HG03045 (cell line): ENCODE measurements around the gene SH3BGRL2.

Source experiments
- ATAC-seq: cut with Tn5 transposase; IDR thresholded peaks from one replicate; pipeline ENCODE4 v1.9.1; 2021; ENCODE audit warnings: mild to moderate bottlenecking, moderate library complexity; ENCODE audit not compliant: unreplicated experiment

SH3BGRL2 gene

DNA sequence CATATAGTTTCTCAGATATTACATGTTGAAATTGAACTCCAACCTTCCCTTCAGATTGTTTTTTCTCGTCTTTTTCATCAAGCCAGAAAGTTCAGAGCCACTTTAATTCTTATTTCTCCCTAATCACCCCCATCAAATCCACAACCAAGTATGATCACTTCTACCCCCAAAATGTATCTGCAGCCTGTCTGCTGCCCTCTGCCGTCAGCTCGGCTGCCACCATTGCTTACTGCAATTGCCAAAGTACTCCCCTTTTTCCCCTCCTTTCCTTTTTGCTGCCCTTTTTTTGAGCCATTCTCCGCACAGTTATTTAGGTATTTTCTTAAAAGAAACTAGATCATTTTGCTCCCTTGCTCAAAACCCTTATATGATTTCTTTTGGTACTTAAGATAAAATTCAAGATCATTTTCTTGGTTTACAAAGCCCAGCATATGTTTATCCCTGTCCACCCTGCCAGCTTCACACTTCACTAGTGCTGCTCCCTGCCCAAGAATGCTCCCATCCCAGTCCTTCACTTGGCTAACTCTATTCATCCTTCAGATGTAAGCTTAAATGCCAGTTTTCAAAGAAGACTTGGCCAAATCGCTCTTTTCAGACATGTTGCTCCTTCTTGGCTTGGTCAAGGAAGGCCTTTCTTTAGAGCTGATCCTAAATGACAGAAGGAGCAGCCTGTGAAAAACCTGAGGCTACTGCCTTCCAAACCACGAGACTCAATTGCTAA, 63.7 kb downstream of the SH3BGRL2 start:
- no peak for ATAC-seq

DNA sequence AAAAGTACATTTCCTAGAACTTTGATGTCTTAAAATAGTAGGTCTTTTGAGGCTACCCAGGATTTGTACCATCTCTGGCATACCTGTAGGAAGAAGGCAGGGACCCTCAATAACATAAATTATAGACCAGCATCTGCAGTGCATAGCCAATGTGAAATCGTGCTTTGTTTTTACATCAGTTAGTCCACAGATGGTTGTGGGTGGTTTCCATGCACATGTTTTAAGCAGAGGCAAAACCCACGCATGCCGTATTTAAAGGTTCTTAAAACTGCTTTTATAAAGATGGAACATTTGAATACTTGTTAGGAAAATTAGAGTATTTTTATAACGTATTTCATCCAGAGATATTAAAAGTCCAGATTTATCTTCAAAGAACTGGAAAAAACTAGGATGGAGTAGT, 66.3 kb downstream of the SH3BGRL2 start:
- no peak for ATAC-seq

GRCh38 chr6:79699606-79700005, 68.5 kb downstream of the SH3BGRL2 start:
- no peak for ATAC-seq

DNA sequence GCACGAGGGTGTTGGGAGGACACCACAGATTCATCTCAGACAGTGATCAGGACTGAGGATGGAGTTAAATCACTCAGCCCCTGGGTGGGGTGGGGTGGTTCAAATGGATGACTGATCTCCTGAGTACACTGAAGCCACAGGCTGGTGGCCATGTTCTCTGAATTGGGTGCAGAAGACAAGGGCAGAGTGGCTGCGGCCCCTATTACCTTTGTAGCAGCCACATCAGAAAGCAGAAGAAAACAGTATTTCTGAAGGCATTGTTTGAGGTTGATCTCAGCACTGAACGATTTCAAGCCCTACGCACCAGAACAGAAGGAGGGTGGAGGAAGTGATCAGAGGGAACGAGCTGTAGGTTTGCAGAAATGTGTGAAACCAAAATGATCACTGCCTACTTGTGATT, 71.6 kb downstream of the SH3BGRL2 start:
- no peak for ATAC-seq

DNA sequence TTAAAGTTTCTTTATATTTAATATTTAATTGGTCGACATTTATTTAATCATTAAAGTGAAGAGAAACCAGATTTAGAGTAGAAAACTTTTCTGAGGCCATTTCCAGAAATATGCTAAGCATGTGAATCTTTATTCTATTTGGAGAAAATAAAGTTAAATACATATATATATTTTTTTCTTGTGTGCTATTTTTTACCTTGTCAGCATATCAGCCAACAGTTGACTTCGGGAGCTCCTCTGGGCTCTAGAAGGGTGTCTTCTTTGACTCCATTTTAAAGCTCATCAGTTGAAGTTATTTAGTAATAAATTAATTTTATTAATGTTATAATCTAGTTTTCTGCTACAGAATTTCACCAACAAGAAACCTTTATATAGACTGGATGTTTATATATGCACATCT, 73.1 kb downstream of the SH3BGRL2 start:
- no peak for ATAC-seq

DNA sequence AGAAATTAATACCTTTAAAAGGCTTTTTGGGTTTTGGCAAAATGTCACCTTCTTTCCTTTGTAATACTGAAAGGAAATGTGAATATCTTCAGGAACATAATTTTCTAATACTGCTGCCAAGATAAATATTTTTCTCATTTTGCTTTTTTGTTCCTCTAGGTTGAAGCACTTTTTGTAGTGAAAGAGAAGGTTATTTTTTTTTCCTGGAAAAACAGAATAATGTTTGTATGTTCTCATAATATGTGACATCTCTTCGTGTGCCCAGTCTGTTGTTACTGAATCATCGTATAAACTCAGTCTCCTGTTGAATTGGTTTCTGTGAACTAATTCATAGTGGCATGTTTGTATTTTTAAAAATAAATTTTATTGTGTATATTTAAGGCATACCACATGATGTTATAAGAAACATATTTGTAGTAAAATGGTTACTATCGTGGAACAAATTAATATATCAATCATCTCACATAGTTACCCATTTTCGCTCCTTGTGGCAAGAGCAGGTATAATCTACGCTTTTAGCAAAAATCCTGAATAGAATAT, 74.4 kb downstream of the SH3BGRL2 start:
- ATAC-seq = no peak

DNA sequence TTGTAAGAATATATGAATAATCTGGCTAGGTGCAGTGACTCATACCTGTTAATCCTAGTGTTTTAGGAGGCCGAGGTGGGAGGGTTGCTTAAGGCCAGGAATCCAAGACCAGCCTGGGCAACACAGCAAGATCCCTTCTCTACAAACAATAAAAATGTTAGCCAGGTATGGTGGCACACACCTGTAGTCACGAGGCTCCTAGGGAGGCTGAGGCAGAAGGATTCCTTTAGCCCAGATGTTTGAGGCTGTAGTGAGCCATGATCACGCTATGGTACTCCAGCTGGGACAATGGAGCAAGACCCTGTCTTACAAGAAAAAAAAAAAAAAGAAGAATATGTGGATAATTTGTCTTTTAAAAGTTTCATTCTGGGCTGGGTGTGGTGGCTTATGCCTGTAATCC, 75.4 kb downstream of the SH3BGRL2 start:
- no peak for ATAC-seq

GRCh38 chr6:79707621-79708020, 76.5 kb downstream of the SH3BGRL2 start:
- no peak for ATAC-seq

- no peak for ATAC-seq
Measured at GRCh38 chr6:79708095-79708791, 77.1 kb downstream of the SH3BGRL2 start.

- ATAC-seq = no peak
Measured at GRCh38 chr6:79710127-79710526, 79.0 kb downstream of the SH3BGRL2 start.

DNA sequence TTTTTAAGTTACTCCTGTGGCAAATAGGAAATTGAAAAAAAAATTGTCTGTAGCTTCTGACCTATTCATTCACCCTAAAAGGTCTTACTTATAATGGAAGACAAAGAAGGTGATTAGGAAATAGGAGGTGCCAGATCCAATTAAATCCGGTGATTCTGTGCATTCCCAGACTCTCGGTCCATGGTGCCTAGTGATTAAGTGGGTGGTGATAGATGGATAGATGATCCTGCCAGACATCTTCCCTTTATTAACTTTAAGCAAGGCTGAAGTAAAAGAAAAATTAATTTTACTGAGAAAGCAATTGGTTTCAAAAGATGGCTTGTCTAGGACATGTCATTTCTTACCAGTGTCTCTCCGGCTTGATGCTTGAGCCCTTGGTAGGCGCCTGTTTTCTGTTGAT, 80.0 kb downstream of the SH3BGRL2 start:
- ATAC-seq = no peak

DNA sequence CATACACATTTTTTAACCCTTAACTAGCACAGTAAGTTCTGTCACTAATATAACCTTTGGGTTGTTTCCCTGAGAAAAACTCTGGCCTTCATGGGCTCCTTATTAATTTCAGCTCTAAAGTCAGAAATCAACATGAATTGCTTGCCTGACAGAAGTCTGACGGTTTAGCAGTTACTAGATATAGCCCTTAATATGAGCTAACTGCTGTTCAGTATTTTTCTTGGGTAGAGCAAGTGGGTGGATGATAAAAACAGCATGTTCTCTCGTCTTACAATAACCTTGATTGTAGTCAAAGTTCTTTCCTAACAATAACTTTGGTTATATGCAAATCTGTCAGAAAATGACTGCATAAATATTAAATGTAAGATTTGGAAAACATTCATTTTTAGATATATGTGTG, 81.0 kb downstream of the SH3BGRL2 start:
- no peak for ATAC-seq

- ATAC-seq = no peak
Measured at GRCh38 chr6:79712616-79713135, 81.5 kb downstream of the SH3BGRL2 start.

DNA sequence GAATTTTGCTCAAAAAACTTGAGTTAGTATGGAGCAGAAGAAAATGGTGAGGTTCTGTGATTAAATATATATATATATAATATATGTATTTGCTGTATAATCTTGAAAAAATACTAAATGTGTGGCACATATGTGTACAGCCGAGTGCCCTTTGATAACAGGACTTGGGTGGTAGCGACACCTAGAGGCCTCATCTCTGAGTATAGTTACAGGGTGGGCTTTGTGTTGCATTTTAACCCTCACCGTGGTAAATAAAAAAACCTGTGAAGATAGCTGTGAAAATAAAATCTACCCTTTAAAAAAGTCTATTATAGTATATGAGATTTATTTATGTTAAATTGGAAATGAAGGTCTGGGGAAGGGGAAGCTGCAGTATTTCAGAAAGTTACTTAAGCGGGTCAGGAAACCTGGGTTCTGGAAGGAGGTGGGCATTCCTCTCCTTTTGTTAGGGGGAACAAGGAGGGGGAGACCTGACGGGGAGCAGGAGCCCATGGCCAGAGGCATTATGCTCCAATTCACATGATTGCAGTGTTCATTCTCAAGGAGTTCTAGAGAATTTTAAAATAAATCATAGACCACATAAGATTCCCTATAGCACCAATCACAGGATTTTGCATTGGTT, 82.7 kb downstream of the SH3BGRL2 start:
- no peak for ATAC-seq

- ATAC-seq = no peak
Measured at GRCh38 chr6:79717989-79718388, 86.9 kb downstream of the SH3BGRL2 start.

DNA sequence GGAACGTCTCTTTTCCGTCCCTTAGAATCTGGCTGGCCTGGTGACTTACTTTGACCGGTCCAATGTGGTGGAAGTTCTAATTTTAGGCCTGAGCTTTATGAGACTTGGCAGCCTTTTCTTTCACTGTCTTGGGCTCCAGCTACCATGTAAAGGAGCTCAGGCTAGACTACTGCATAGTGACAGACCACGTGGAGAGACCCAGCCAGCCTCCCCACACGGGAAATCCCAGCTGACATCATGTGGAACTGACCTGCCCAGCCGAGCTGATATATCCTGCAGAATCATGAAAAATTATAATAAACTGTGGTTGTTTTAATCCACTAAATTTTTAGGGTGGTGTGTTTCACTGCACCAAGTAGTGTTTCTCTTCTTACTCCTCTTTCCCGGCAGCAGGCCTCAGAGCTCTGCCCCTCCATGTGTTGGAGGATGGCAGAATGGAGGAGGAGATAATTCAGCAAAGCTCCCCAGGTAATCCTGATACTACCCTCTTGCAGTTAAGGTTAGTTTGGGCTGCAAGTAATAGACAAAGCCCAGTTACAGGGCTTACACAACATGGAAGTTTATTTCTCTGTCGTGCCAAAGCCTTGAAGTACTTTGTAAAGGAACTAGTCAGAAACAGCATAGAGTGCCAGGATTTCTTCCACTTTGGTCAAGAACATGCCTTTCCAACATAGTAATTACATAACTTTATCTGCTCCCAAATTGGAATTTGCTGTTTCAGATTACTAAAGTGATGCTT, 87.5 kb downstream of the SH3BGRL2 start:
- ATAC-seq = no peak

GRCh38 chr6:79719248-79719960, 88.3 kb downstream of the SH3BGRL2 start:
- no peak for ATAC-seq

- ATAC-seq = no peak
Measured at GRCh38 chr6:79724816-79725215, 93.7 kb downstream of the SH3BGRL2 start.

DNA sequence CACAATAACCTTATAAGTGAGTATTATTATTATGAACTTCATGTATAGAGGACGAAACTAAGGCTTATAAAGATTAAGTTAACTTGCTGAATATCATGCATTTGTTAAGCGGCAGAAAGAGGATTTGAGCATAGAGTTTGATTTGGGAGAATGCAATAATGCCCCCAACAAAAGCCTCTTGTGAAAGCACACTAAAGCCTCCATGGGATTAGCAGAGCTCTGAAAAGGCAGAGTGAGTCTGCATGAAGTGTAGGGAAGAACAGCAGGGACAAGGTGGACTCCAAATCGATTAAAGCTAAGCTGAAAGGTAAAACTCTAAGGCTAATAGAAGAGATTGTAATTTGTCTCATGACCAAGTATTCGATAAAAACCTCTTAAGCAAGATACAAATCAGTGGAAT, 100.3 kb downstream of the SH3BGRL2 start:
- no peak for ATAC-seq

DNA sequence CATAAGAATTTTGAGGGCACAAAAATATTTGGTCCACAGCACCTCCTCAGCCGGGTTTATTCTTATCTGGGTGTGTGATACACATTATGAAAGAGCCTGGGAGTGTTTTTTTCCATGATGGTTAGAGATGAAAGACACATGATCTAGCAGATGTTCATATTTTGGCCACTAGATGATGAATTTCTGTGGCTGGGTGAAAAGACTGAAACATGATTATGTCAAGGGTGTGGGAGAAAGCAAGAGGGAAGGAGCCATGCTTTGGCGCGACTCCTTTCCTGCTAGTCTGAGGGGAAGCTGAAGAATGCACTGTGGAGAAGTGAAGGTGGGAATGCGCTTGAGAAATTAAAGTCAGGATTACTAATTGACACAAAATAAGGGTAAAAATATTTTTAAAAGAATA, 102.3 kb downstream of the SH3BGRL2 start:
- no peak for ATAC-seq
